Measurements from ENCODE around the gene GJA1. TPM values are rescaled to one million over a fixed set of nuclear protein-coding genes. Genes with fewer than 3 reads are reported as not detected.

Gene GJA1
- total and polyA plus RNA-seq, 2 of the 8 experiments (the other 6 are each of a cell fraction or from before 2014, with no cell fraction given): 468 to 795 TPM

- TF ChIP-seq RNF2 (IDR thresholded peaks at IDR 0.05; ENCODE audit: borderline replicate concordance, low read depth, low read length, missing control alignments, poor library complexity, severe bottlenecking): no peak
- no peak for TF ChIP-seq NRF1 (IDR thresholded peaks at IDR 0.05; ENCODE audit: low read depth, low read length)
- TF ChIP-seq KDM4A (IDR thresholded peaks at IDR 0.05; ENCODE audit: low read depth, low read length, severe bottlenecking): no peak
- TF ChIP-seq MAX (IDR thresholded peaks at IDR 0.05): 0 out of 2 replicates have a peak, but pooled peaks have one; percentile 19
- TF ChIP-seq CHD7 (IDR thresholded peaks at IDR 0.05; ENCODE audit: insufficient replicate concordance, low read length): peak; percentile 73
- TF ChIP-seq TAF1 (IDR thresholded peaks at IDR 0.05; ENCODE audit: low read depth, low read length): peak; percentile 92
- no peak for TF ChIP-seq PHF8 (conservative IDR thresholded peaks at IDR 0.05; ENCODE audit: low read depth, low read length)
These were observed 2.6 kb downstream of the GJA1 start (continued) for GRCh38 chr6:121437851-121438651.
